Rectal smooth muscle tissue (tissue), 1 donor: ENCODE results near the gene EEPD1.
A peak's percentile ranks its signal among the peaks of the same experiment; 100 is the strongest.

ENCODE experiments used
- H3K27ac ChIP-seq: one replicate; pipeline ENCODE4 v1.7.0; 2013; ENCODE audit warnings: low read depth, low read length, inconsistent platforms
- H3K27me3 ChIP-seq: one replicate; pipeline ENCODE4 v1.7.0; 2013; ENCODE audit warnings: low read length; ENCODE audit not compliant: control insufficient read depth, insufficient read depth
- H3K36me3 ChIP-seq: one replicate; pipeline ENCODE4 v1.7.0; 2013; ENCODE audit warnings: low read length; ENCODE audit not compliant: control insufficient read depth, insufficient read depth
- H3K4me1 ChIP-seq: one replicate; pipeline ENCODE4 v1.7.0; 2013; ENCODE audit warnings: low read length; ENCODE audit not compliant: control insufficient read depth, insufficient read depth
- H3K4me3 ChIP-seq: one replicate; pipeline ENCODE4 v1.7.0; 2013; ENCODE audit warnings: low read length
- H3K9ac ChIP-seq: one replicate; pipeline ENCODE4 v1.7.0; 2013; ENCODE audit warnings: low read length

Gene EEPD1

GRCh38 chr7:36303202-36304098 is 150.4 kb downstream of the EEPD1 start:
- no peak overlapping the region for H3K9ac ChIP-seq
- peaks cover 3% of the 10 kb centered on the region for H3K36me3 ChIP-seq
- H3K27ac ChIP-seq, result peak overlapping the region; percentile 64
- no peaks in the 10 kb centered on the region for H3K27me3 ChIP-seq
- H3K4me1 ChIP-seq, result peaks cover 20% of the 10 kb centered on the region
- H3K4me3 ChIP-seq, result no peak overlapping the region

GRCh38 chr7:36304099-36304425 is 151.0 kb downstream of the EEPD1 start:
- H3K4me3 ChIP-seq, result no peak overlapping the region

GRCh38 chr7:36305226-36305625 is 152.2 kb downstream of the EEPD1 start:
- Histone ChIP-seq H3K4me1 (peaks cover 20% of the 10 kb centered on the region), H3K9ac (no peak overlapping the region), H3K4me3 (no peak overlapping the region), H3K36me3 (peaks cover under 1% of the 10 kb centered on the region), H3K27ac (no peak overlapping the region), H3K27me3 (no peaks in the 10 kb centered on the region)

More at GRCh38 chr7:36304099-36304425, 151.0 kb downstream of the EEPD1 start:
- Histone ChIP-seq H3K9ac (no peak overlapping the region), H3K36me3 (peaks cover 3% of the 10 kb centered on the region), H3K27me3 (no peaks in the 10 kb centered on the region), H3K4me1 (peaks cover 20% of the 10 kb centered on the region), H3K27ac (peak overlapping the region; percentile 64)

- Histone ChIP-seq H3K4me3 (no peak overlapping the region), H3K36me3 (no peaks in the 10 kb centered on the region), H3K27me3 (no peaks in the 10 kb centered on the region), H3K4me1 (peaks cover 20% of the 10 kb centered on the region), H3K9ac (no peak overlapping the region), H3K27ac (no peak overlapping the region)
Measured at GRCh38 chr7:36305648-36306047, 152.6 kb downstream of the EEPD1 start.

- no peaks in the 10 kb centered on the region for H3K36me3 ChIP-seq
- H3K4me3 ChIP-seq, result no peak overlapping the region
- H3K4me1 ChIP-seq, result peaks cover 20% of the 10 kb centered on the region
- no peaks in the 10 kb centered on the region for H3K27me3 ChIP-seq
- H3K27ac ChIP-seq, result no peak overlapping the region
- H3K9ac ChIP-seq, result no peak overlapping the region
Measured at GRCh38 chr7:36306222-36306621, 153.2 kb downstream of the EEPD1 start.

- Histone ChIP-seq H3K9ac (no peak overlapping the region), H3K4me3 (no peak overlapping the region), H3K27me3 (no peaks in the 10 kb centered on the region), H3K4me1 (peaks cover 20% of the 10 kb centered on the region), H3K27ac (no peak overlapping the region), H3K36me3 (no peaks in the 10 kb centered on the region)
Measured at GRCh38 chr7:36306722-36307121, 153.7 kb downstream of the EEPD1 start.

- H3K27me3 ChIP-seq, result no peaks in the 10 kb centered on the region
- H3K4me3 ChIP-seq, result no peak overlapping the region
- H3K9ac ChIP-seq, result no peak overlapping the region
- no peaks in the 10 kb centered on the region for H3K36me3 ChIP-seq
- no peak overlapping the region for H3K27ac ChIP-seq
- H3K4me1 ChIP-seq, result peaks cover 17% of the 10 kb centered on the region
Measured at GRCh38 chr7:36308031-36308430, 155.0 kb downstream of the EEPD1 start.

- Histone ChIP-seq H3K36me3 (no peaks in the 10 kb centered on the region), H3K4me1 (peaks cover 4% of the 10 kb centered on the region), H3K27me3 (no peaks in the 10 kb centered on the region), H3K4me3 (no peak overlapping the region), H3K27ac (no peak overlapping the region), H3K9ac (no peak overlapping the region)
Measured at GRCh38 chr7:36309301-36309700, 156.2 kb downstream of the EEPD1 start.

GRCh38 chr7:36309716-36310115 is 156.7 kb downstream of the EEPD1 start:
- Histone ChIP-seq H3K27me3 (no peaks in the 10 kb centered on the region), H3K4me3 (no peak overlapping the region), H3K4me1 (peaks cover 3% of the 10 kb centered on the region), H3K9ac (no peak overlapping the region), H3K36me3 (no peaks in the 10 kb centered on the region), H3K27ac (no peak overlapping the region)

GRCh38 chr7:36310897-36311296 is 157.8 kb downstream of the EEPD1 start:
- Histone ChIP-seq H3K36me3 (no peaks in the 10 kb centered on the region), H3K9ac (no peak overlapping the region), H3K4me1 (peaks cover 3% of the 10 kb centered on the region), H3K27me3 (no peaks in the 10 kb centered on the region), H3K27ac (no peak overlapping the region), H3K4me3 (no peak overlapping the region)

GRCh38 chr7:36311539-36311938 is 158.5 kb downstream of the EEPD1 start:
- no peak overlapping the region for H3K9ac ChIP-seq
- H3K4me3 ChIP-seq, result no peak overlapping the region
- H3K36me3 ChIP-seq, result no peaks in the 10 kb centered on the region
- H3K27me3 ChIP-seq, result no peaks in the 10 kb centered on the region
- H3K4me1 ChIP-seq, result peaks cover 3% of the 10 kb centered on the region
- no peak overlapping the region for H3K27ac ChIP-seq

GRCh38 chr7:36312064-36312914 is 159.2 kb downstream of the EEPD1 start:
- Histone ChIP-seq H3K27me3 (no peaks in the 10 kb centered on the region), H3K36me3 (no peaks in the 10 kb centered on the region), H3K9ac (no peak overlapping the region), H3K4me1 (peaks cover under 1% of the 10 kb centered on the region), H3K27ac (no peak overlapping the region), H3K4me3 (no peak overlapping the region)
